PFSK-1 (cell line): ENCODE data around the gene ETV4.

ENCODE experiments used
- FOXP2 ChIP-seq: optimal IDR thresholded peaks from 2 replicates; pipeline ENCODE3; 2011; ENCODE audit warnings: borderline replicate concordance, control low read depth, inconsistent platforms; ENCODE audit not compliant: insufficient read depth; ENCODE audit errors: extremely low read length, extremely low read depth
- POLR2AphosphoS5 ChIP-seq: IDR thresholded peaks from 2 replicates; pipeline ENCODE4 v1.6.1; 2012; ENCODE audit warnings: low read depth, mild to moderate bottlenecking, control low read depth, low read length, moderate library complexity
- REST ChIP-seq, 2 experiments: IDR thresholded peaks; 2 replicates each; pipeline versions ENCODE4 v1.6.1 to v1.8.0; 2011 to 2012; ENCODE audit warnings: low read depth in 2 of 2, low read length in 2 of 2, control low read depth in 1 of 2, inconsistent platforms in 1 of 2, mild to moderate bottlenecking in 1 of 2, moderate library complexity in 1 of 2; ENCODE audit not compliant: insufficient read depth in 1 of 2
- SIN3A ChIP-seq: IDR thresholded peaks from 2 replicates; pipeline ENCODE4 v1.6.1; 2012; ENCODE audit warnings: mild to moderate bottlenecking, low read length, moderate library complexity, borderline replicate concordance; ENCODE audit not compliant: insufficient read depth
- TAF1 ChIP-seq: IDR thresholded peaks from 2 replicates; pipeline ENCODE4 v1.6.1; 2012; ENCODE audit warnings: low read length, control low read depth, borderline replicate concordance; ENCODE audit not compliant: insufficient read depth

The ETV4 gene

GRCh38 chr17:43534909-43535308 is 11.2 kb downstream of the ETV4 start:
- TF ChIP-seq POLR2AphosphoS5: peak; percentile 69
- TF ChIP-seq REST (IDR thresholded peaks at IDR 0.05; ENCODE audit: insufficient read depth in 1 of 2, low read depth in 2 of 2, low read length in 2 of 2): no peak

- peak; percentile 31; the same call in 1 of the 2 replicates for TF ChIP-seq POLR2AphosphoS5
- TF ChIP-seq SIN3A: no peak
- TF ChIP-seq FOXP2: no peak
These were observed 12.4 kb downstream of the ETV4 start for GRCh38 chr17:43533699-43534098.

GRCh38 chr17:43532581-43532980 is 13.6 kb downstream of the ETV4 start:
- TF ChIP-seq TAF1 (no peak), POLR2AphosphoS5 (no peak), FOXP2 (no peak), REST (IDR thresholded peaks at IDR 0.05; ENCODE audit: insufficient read depth in 1 of 2, low read depth in 2 of 2, low read length in 2 of 2) (no peak), SIN3A (no peak)

- TF ChIP-seq SIN3A (no peak), POLR2AphosphoS5 (no peak), FOXP2 (no peak), REST (IDR thresholded peaks at IDR 0.05; ENCODE audit: insufficient read depth in 1 of 2, low read depth in 2 of 2, low read length in 2 of 2) (0 out of 4 replicates have a peak, but pooled peaks of 1 of the 2 experiments have one; percentile 23), TAF1 (no peak)
These were observed 14.2 kb downstream of the ETV4 start for GRCh38 chr17:43531955-43532354.

GRCh38 chr17:43531082-43531378 is 15.1 kb downstream of the ETV4 start:
- no peak for TF ChIP-seq POLR2AphosphoS5
- TF ChIP-seq FOXP2: no peak
- no peak for TF ChIP-seq REST (IDR thresholded peaks at IDR 0.05; ENCODE audit: insufficient read depth in 1 of 2, low read depth in 2 of 2, low read length in 2 of 2)
- TF ChIP-seq TAF1: no peak
- TF ChIP-seq SIN3A: no peak
